Measurements from ENCODE around the gene SPDEF.

SPDEF gene

DNA sequence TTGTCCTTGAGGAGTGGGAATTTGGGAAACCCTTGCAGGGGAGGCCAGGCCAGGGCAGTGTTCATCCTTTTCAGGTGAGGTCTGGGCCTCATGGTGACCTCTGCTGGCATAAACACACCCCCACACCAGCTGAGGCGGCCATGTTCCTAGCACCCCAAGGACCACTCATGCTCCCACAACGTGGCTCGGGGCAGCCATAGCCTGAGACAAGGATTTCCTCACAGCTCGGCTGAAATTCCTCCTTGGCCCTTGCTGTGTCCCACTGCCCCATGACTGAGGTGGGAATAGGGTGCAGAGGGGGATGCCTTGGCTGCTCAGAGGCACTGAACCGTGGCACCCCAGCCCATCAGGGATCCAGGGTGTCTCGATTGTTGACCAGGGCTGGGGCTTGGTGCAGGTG, 27.3 kb upstream of the SPDEF start:
- no peak for TF ChIP-seq CTCF (IDR thresholded peaks at IDR 0.05)

GRCh38 chr6:34581561-34581920, 25.4 kb upstream of the SPDEF start:
- no peak for TF ChIP-seq CTCF (IDR thresholded peaks at IDR 0.05)

- no peak for TF ChIP-seq CTCF (IDR thresholded peaks at IDR 0.05)
These were observed 24.8 kb upstream of the SPDEF start for GRCh38 chr6:34580707-34581560.

- TF ChIP-seq CTCF (IDR thresholded peaks at IDR 0.05), result no peak
These were observed 22.5 kb upstream of the SPDEF start for GRCh38 chr6:34578445-34579262.

- TF ChIP-seq CTCF (IDR thresholded peaks at IDR 0.05), result no peak
These were observed 20.3 kb upstream of the SPDEF start for GRCh38 chr6:34576286-34576955.

DNA sequence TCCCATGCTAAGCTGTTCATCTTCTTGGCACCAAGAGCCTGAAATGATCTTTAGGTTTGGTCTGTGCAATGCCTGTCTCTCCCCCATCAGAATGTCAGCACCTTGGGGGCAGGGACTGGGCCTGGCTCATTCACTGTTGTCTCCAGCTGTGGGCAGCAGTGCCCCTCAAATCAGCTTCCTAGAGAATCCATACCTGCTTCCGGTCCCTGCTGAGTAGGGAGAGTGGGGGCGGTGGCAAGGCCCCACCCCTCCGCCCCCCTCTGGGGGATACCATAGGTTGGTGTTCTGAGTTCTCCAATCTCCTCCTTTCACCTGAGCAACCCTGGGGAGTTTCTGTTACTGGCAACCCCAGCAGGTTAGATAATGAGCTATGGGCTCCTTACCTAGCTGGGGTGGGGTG, 19.2 kb upstream of the SPDEF start:
- TF ChIP-seq CTCF (IDR thresholded peaks at IDR 0.05), result no peak

- no peak for TF ChIP-seq CTCF (IDR thresholded peaks at IDR 0.05)
These were observed 18.6 kb upstream of the SPDEF start for GRCh38 chr6:34574647-34575293.

Measured in LNCAP (cell line).